NCI-H2196 (cell line): ENCODE results near the gene ACLY.
"Not testable (repeated sequence)": the region's sequence is repeated elsewhere in the genome, so short reads cannot be mapped to it uniquely, and the experiment has no call there.

ENCODE experiments used
- DNase-seq: peaks from one replicate; lab custom pipeline; 2025; ENCODE audit not compliant: unreplicated experiment; lab: John Stamatoyannopoulos, UW

ACLY gene

GRCh38 chr17:41912925-41913324, 5.8 kb downstream of the ACLY start:
- DNase-seq = no peak

GRCh38 chr17:41910701-41911391, 7.9 kb downstream of the ACLY start:
- DNase-seq = no peak

- DNase-seq = no peak
These were observed 9.7 kb downstream of the ACLY start for GRCh38 chr17:41909088-41909487.

GRCh38 chr17:41907633-41908539, 10.9 kb downstream of the ACLY start:
- DNase-seq = no peak

GRCh38 chr17:41907185-41907556, 11.6 kb downstream of the ACLY start:
- DNase-seq = no peak

GRCh38 chr17:41906465-41907184, 12.1 kb downstream of the ACLY start:
- DNase-seq = no peak

- DNase-seq = no peak
These were observed 13.6 kb downstream of the ACLY start for GRCh38 chr17:41905172-41905571.

- no peak for DNase-seq
These were observed 14.4 kb downstream of the ACLY start for GRCh38 chr17:41904242-41904841.

GRCh38 chr17:41901646-41902045, 17.1 kb downstream of the ACLY start:
- DNase-seq = no peak

- no peak for DNase-seq
These were observed 22.0 kb downstream of the ACLY start for GRCh38 chr17:41896726-41897125.

- no peak for DNase-seq
These were observed 23.1 kb downstream of the ACLY start for GRCh38 chr17:41895617-41896016.

- no peak for DNase-seq
These were observed 23.9 kb downstream of the ACLY start for GRCh38 chr17:41894791-41895331.

- DNase-seq = no peak
These were observed 25.4 kb downstream of the ACLY start for GRCh38 chr17:41893384-41893783.

GRCh38 chr17:41892021-41892376, 26.8 kb downstream of the ACLY start:
- no peak for DNase-seq

- DNase-seq = no peak
These were observed 27.4 kb downstream of the ACLY start for GRCh38 chr17:41891135-41892020.

GRCh38 chr17:41888332-41888965, 30.3 kb downstream of the ACLY start:
- DNase-seq = no peak

- DNase-seq = no peak
These were observed 33.0 kb downstream of the ACLY start for GRCh38 chr17:41885733-41886132.

GRCh38 chr17:41882756-41883155, 36.0 kb downstream of the ACLY start:
- no peak for DNase-seq

- no peak for DNase-seq
These were observed 38.6 kb downstream of the ACLY start for GRCh38 chr17:41880130-41880529.

GRCh38 chr17:41874293-41874670, 44.5 kb downstream of the ACLY start:
- not testable (repeated sequence) for DNase-seq
